HG03108 (cell line): ENCODE results near the gene AQP6.
A peak's percentile ranks its signal among the peaks of the same experiment; 100 is the strongest.

ENCODE experiments used
- ATAC-seq: cut with Tn5 transposase; IDR thresholded peaks from one replicate; pipeline ENCODE4 v1.9.1; 2021; ENCODE audit warnings: moderate library complexity; ENCODE audit not compliant: unreplicated experiment

The AQP6 gene

GRCh38 chr12:49942921-49943624 lies 29.7 kb upstream of the AQP6 start:
- ATAC-seq: no peak

GRCh38 chr12:49943625-49943960 lies 29.2 kb upstream of the AQP6 start:
- no peak for ATAC-seq

DNA sequence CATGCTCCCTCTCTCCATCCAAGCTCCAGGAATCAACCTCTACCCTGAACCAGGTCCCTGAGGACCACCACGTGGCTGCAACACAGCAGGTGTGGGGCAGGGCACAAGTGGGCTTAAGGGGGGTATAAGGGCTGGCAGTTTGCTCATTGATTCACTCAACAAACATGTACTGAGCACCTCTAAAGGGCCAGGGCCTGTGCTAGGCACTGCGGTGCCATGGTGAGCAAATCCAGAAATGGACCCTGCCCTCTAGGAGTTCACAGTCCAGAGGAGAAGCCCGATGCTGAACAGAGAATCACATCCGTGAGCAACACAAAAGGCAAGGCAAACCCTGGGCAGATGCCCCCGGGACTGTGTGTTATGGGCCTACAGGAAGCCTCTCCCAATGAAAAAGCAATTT lies 28.7 kb upstream of the AQP6 start:
- ATAC-seq: no peak

GRCh38 chr12:49944718-49945117 lies 28.0 kb upstream of the AQP6 start:
- no peak for ATAC-seq

DNA sequence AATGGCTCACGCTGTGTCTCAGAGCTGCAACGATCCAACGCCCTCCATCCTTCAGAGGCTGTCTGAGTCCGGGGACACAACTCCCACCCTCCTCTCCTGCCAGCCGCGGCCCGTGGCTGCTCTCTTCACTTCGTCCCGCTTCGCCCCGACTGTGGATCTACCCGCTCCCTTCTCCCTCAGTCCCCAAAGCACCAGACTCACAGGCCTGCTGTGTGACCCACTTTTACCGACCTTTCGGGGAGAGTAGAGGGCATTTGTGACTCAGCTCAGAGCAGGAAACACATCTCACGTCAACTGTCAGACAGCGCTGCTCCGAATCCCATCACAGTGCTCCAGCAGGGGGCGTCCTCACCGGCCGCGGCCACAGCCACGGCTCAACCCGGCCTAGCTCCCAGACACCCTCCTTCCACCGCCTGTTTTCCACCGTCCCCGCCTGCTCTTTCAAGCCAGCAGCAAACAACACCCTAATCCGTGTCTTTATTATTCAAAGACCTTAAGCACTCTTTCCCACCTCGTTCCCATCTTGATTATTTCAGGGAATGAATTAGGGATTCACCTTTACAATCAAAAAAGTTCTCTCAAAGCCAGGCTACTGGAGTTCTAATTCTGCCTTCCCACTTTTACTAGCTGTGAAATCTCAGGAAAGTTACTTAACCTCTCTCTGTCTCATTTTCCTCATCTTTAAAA lies 27.2 kb upstream of the AQP6 start:
- peak; percentile 87 for ATAC-seq

GRCh38 chr12:49946086-49946485 lies 26.7 kb upstream of the AQP6 start:
- ATAC-seq: no peak

DNA sequence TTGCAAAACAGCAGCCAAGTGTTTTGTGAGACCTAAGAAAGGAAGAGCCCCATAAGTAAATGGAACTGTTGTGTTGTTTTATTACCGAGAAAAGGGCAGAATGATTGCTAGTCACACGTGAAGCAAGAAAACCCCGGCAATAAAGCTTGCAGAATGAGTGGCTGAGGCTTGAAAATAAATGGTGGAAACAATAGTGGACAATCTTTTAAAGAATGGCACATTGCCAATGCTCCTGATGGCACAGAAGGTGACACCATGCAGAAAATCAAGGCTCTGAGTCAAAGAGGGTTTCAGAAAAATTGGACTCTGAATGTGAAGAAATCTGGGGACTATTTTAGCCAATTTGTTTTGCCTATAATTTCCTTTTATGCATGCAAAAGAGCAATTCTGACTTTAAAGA lies 26.2 kb upstream of the AQP6 start:
- ATAC-seq: no peak

GRCh38 chr12:49947593-49948226 lies 25.0 kb upstream of the AQP6 start:
- ATAC-seq: no peak

DNA sequence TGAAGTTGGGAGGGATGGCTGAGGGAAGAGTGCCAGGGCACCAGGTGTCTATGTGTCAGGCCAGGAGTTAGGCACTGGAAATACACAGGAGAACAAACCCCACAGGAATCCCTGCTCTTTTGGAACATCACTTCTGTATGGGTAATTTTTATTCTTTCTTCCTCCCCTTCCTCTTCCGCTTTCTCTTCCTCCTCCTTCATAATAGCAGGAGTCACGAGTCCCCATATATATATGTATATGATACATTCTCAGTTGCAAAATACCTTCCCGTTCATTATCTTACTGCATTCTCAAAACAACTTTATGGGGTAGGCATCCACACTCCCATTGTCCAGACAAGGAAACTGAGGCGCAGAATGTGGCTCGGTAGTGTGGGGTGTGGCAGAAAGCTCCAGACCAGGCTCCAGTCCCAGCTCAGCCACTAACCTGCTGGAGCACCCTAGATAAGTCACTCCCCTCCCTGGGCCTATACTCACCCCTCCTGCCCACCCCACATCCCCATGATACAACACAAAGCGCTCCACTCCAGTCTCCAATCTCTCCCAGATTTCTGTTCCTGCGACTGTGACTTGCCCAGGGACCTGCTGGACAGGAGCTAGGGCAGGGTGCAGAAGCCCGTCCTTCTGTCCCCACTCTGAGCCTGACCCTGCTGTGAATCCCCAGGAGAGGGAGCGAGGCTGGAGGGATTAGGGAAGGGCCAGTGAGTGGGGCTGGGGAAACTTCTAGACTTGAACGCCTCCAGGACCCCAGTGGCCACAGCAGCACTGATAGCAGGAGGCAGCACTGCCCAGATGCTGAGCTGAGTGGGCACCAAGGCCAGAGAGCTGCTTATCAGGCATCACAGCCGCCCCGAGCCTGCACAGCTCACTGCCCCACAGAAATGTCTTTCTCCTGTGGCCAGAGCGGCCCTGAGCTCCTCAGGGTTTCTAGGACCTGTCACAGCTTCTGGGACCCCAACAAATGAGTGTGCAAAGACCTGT lies 23.6 kb upstream of the AQP6 start:
- ATAC-seq: no peak

DNA sequence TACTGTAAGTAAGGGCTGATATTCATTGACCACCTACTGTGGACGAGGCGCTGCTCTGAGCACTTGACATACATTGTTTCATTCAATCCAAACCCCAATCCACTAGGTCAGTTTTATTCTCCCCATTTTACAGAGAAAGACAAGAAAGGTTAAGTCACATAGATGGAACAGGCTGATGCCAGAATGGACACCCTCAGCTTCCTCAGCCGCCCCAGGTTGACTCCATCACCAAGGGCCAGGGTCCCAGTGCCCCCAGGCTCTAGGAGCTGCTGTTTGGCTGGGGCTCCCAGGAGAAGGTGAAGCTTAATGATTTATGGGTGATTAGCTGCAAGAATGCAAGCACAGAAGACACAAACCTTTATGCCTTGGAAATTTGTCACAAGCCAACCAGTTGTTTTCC lies 22.9 kb upstream of the AQP6 start:
- ATAC-seq: no peak

DNA sequence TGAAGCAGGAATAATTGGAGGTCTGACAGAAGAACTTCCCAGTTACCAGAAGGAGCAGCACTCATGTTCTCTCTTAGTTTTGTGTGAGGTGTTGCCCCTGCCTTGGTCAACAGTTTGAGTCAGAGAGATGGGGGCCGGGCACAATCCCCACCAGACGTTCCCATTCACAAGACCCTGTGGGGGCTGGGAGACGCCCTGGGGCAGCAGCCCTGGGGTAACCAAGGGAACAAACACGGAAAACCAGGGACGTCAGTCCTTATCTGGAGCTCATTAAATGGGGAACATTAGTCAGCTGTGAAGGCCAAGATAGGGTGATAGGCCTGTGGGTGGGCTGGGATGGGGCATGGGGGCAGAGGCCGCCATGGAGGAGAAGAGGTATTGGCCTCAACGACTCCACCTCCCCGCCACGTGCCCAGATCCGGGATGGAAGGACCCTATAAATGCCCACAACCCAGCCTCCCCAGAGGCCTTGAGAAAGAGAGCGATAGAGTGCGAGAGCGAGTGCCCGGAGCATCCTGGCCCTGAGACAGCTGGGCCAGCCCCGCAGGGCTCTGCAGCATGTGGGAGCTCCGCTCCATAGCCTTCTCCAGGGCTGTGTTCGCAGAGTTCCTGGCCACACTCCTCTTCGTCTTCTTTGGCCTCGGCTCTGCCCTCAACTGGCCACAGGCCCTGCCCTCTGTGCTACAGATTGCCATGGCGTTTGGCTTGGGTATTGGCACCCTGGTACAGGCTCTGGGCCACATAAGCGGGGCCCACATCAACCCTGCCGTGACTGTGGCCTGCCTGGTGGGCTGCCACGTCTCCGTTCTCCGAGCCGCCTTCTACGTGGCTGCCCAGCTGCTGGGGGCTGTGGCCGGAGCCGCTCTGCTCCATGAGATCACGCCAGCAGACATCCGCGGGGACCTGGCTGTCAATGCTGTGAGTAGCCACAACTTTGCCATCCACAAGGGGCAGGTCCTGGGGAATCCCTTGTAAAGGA lies 22.2 kb upstream of the AQP6 start, which contains the start of gene AQP2:
AQP2 (plus strand) TSS at position 465 of the 979 bp plus-strand sequence; CDS start at position 559, 94 bp downstream.
- ATAC-seq: no peak

GRCh38 chr12:49951411-49952240 lies 21.1 kb upstream of the AQP6 start:
- no peak for ATAC-seq

DNA sequence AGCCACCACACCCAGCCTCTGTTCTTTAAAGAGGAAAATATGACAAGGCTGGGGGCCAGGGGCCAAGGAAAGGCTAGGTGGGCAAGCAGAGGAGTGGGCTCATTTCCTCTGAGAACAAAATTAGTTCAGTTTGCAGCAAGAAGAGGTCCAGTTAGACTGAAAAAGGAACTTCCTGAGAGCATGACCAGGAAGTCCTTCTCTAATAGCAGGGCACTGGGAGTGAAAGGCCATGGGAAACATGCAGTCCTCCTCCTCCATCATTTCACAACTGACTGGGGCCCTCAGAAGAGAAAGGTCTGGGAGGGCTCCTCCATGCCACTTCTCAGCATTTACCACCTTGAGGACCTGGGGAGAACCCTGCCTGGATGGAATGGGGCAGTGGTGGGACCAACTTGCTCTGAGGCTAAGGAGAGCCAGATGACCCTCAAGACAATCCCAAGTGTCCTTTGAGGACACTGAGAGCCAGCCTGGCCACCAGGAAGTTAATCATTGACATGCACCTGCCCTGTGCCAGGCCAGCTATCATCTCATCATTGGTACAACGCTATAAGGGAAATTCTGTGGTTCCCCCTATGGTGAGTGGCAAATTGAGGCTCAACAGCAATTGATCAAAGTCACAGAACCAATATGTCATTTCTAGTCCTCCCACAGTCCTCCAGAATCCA lies 20.2 kb upstream of the AQP6 start:
- no peak for ATAC-seq

DNA sequence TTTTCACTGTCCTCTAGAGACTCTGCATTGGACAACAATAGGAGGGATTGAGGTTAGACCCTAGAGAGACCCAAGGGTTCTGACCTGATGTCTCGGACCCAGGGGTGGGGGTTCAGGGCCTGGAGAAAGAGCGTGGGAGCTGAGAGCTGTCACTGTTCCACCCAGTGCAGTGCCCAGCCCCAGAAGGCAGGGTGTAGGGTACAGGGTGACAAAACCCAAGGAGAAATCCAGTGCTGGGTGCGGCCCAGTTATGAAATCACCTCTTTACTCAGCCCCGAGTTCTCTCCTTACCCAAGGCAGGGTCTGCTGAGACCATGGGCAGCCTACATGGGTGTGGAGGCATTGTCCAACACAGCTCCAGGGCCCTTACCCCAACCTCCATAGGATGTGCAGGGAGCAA lies 19.6 kb upstream of the AQP6 start:
- no peak for ATAC-seq

DNA sequence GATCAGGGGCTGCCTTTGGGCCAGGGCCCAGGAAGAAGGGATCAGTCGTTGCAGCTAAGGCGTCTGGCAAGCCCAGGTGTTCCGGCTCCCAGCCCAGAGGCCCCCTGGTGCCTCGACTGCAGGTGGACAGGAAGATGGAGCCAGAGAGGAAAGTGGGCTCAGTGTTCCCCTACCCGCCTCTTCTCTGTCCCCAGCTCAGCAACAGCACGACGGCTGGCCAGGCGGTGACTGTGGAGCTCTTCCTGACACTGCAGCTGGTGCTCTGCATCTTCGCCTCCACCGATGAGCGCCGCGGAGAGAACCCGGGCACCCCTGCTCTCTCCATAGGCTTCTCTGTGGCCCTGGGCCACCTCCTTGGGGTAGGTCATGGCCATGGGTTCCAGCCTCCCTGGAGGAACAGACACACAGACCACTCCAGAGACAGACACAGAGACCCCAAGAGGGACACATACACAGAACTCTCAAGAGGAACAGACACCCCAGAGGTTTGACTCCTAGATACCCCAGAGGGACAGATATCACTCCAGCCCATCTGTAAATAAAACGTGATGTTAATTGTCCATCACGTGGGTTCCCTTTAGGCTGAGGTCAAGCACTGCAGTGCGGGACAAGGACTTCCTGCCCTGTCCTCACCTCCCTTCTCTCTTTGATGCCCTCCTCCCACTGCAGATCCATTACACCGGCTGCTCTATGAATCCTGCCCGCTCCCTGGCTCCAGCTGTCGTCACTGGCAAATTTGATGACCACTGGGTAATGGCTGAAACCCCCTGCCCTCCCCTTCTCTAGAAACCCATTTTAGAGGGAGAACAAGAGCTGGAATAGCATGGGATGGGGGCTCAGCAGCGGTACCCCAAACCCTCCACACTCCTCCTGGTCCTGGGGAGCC lies 18.5 kb upstream of the AQP6 start:
- ATAC-seq: no peak

DNA sequence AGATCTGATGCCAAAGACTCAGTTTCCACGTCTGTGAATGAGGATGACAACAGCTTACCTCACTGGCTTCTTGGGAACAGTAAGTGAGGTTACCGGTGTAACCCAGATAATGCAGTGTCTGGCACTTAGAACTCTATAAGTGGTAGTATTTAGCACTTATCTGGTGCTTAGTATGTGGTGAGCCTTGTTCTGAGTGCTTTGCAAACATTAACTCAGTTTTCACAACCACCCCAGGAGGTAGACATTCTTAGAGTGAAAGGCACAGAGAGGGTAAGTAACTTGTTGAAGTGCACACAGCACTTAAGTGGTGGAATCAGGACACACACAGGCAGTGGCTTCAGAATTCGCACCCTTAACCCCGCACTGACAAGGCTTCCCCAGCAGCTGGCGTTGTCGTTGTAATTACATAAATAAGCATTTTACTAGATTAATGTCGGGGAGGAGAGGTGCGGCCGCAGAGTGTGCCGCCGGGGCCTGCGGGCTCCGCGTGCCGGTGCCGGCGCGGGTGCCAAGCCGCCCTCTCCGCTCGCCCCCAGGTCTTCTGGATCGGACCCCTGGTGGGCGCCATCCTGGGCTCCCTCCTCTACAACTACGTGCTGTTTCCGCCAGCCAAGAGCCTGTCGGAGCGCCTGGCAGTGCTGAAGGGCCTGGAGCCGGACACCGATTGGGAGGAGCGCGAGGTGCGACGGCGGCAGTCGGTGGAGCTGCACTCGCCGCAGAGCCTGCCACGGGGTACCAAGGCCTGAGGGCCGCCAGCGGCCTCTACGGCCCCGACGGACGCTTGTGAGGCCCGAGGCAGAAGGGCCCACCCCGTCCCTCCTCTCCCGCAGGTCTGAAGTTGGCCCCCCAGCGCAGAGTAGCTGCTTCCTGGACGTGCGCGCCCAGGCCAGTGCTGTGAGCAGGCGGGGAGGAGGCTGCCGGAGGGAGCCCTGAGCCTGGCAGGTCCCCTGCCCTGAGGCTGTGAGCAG lies 17.6 kb upstream of the AQP6 start:
- no peak for ATAC-seq
